ENCODE measurements around the gene TSPAN9. TPM values are rescaled to one million over a fixed set of nuclear protein-coding genes. Genes with fewer than 3 reads are reported as not detected.
A peak's percentile ranks its signal among the peaks of the same experiment; 100 is the strongest.

TSPAN9 gene
- total and polyA plus RNA-seq, 10 of the 15 experiments (the other 5 are each of a cell fraction or from before 2014, with no cell fraction given) = 0.03 to 1.0 (median 0.12) TPM; not detected in 5

DNA sequence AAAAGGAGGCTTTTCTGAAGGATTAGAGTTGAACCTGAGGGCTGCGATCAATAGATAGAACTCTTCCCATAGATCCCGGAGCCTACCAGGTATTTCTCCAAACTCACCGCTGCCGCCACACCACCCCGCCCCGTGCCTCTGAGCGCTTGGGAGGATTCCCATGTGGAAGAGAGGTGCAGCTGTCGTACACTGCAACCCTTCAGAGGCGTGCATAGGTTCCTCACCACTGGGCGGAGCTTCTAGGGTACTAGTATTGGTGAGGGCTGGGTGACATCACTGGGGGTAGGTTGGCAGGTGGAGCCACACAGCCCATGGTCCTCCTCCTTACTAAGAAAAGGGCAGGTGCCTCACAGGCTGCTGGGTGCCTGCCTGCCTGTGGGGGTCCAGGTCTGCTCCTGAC is 127.0 kb downstream of the TSPAN9 start (continued):
- TF ChIP-seq, protein P1, sequence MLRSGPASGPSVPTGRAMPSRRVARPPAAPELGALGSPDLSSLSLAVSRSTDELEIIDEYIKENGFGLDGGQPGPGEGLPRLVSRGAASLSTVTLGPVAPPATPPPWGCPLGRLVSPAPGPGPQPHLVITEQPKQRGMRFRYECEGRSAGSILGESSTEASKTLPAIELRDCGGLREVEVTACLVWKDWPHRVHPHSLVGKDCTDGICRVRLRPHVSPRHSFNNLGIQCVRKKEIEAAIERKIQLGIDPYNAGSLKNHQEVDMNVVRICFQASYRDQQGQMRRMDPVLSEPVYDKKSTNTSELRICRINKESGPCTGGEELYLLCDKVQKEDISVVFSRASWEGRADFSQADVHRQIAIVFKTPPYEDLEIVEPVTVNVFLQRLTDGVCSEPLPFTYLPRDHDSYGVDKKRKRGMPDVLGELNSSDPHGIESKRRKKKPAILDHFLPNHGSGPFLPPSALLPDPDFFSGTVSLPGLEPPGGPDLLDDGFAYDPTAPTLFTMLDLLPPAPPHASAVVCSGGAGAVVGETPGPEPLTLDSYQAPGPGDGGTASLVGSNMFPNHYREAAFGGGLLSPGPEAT (IDR thresholded peaks at IDR 0.05; ENCODE audit: low read depth) = no peak
- TF ChIP-seq DPF2 (IDR thresholded peaks at IDR 0.05) = no peak
- TF ChIP-seq CHD1 (IDR thresholded peaks at IDR 0.05; ENCODE audit: low read depth, low read length) = no peak
- TF ChIP-seq IKZF2 (IDR thresholded peaks at IDR 0.05) = no peak
- TF ChIP-seq MTA3 (IDR thresholded peaks at IDR 0.05; ENCODE audit: borderline replicate concordance, low read length) = no peak
- no peak for TF ChIP-seq ZNF622 (IDR thresholded peaks at IDR 0.05)

DNA sequence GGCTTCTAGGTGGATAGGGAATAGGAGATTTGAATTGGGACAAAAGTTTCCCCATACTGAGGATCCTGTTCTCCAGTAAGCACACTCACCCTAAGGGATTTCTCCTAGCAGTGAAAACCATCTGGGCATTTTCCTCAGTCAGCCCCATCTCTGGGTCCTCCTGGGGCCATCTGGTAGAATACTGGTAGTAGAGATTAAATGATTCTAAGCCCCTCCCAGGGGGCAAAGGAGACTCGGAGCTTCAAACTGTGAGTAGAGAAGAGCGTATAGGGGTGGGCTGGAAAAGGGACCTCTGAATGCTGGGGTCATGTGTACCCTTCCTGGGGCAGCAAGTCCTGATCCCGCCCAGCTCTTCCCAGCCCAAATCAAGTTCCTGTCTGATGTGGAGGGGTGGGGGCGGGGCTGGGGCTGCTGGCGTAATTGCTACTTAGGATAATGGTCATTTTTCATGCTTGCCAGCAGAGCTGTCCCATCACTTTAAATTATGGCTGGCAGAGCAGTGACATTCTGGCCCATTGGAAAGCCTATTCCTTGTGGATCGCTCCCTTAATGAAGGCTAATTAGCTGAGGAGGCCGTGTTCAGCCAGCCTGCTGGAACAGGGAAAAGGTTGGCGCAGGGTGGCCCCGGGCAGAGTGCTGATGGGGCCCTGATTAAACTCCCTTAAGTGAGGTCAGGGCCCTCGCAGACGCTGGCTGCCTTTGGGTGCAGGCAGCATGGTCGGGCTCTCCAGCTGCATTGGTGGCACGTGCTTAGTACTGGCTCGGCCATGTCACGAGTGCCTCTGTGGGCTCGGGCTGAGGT is 127.8 kb downstream of the TSPAN9 start:
- ChIA-PET POLR2A (no interaction called here), CTCF (interaction anchor here (0.7 to 1.4 kb wide), 2 partner anchors 69 to 132 kb away, joined by 4 read pairs; no protein-coding TSS in a partner anchor), SMC1A (ENCODE audit: uncharacterized antibody, unreplicated experiment) (no interaction called here), RAD21 (ENCODE audit: unreplicated experiment) (no interaction called here)
- TF ChIP-seq ZNF274 (IDR thresholded peaks at IDR 0.05; ENCODE audit: insufficient read depth, insufficient read length) (no peak), BHLHE40 (IDR thresholded peaks at IDR 0.05; ENCODE audit: borderline replicate concordance in 1 of 2, low read depth in 2 of 2, low read length in 1 of 2) (peak in 1 of 2 experiments; percentile 11; a peak in 1 of 4 replicates), TCF7 (IDR thresholded peaks at IDR 0.05; ENCODE audit: borderline replicate concordance) (no peak), CHD4 (IDR thresholded peaks at IDR 0.05) (no peak), SPI1 (IDR thresholded peaks at IDR 0.05; ENCODE audit: borderline replicate concordance, insufficient read depth, low read depth, low read length) (no peak), EP300 (IDR thresholded peaks at IDR 0.05; ENCODE audit: borderline replicate concordance in 1 of 2, control insufficient read depth in 1 of 2, low read depth in 2 of 2, low read length in 2 of 2) (no peak)
- Histone ChIP-seq H3K79me2 (ENCODE audit: control insufficient read depth, insufficient read depth, low read length) (no peaks in the 10 kb centered on the region), H2AFZ (ENCODE audit: control insufficient read depth, low read depth, low read length) (no peak overlapping the region), H3K27ac (ENCODE audit: control insufficient read depth, insufficient read depth) (no peak overlapping the region), H4K20me1 (ENCODE audit: control insufficient read depth, insufficient read depth) (no peaks in the 10 kb centered on the region), H3K9me3 (replicated peaks; ENCODE audit: control insufficient read depth, insufficient read depth, low read length) (no peaks in the 10 kb centered on the region), H3K9ac (ENCODE audit: control insufficient read depth, insufficient read depth, low read length) (no peak overlapping the region), H3K36me3 (ENCODE audit: control insufficient read depth in 2 of 2, insufficient read depth in 2 of 2, low read length in 1 of 2) (no peaks in the 10 kb centered on the region), H3K4me2 (ENCODE audit: control insufficient read depth, insufficient read depth) (no peak overlapping the region), H3K27me3 (replicated peaks in 1 of 2; ENCODE audit: control insufficient read depth in 2 of 2, insufficient read depth in 2 of 2, low read length in 1 of 2) (peaks cover 5 to 6% of the 10 kb centered on the region in 2 experiments), H3K4me1 (ENCODE audit: control insufficient read depth, insufficient read depth, low read length) (no peaks in the 10 kb centered on the region), H3K4me3 (no peak overlapping the region)
- ATAC-seq (no peak), FAIRE-seq (no peak), DNase-seq (ENCODE audit: low read depth, low spot score) (no peak)
- intact Hi-C loops (cut with micrococcal nuclease; ENCODE audit: unreplicated experiment) (no loop called here), in situ Hi-C loops (cut with MboI) (loop anchor here (5.0 kb wide), 1 partner anchor 68 kb away; no protein-coding TSS in a partner anchor)
- BruUV-seq (replicated peaks) = no TSS peak
- WGBS (ENCODE audit: insufficient coverage, insufficient replicate concordance, low lambda C conversion rate, missing lambda C conversion rate) = 25% methylated on average over 16 of the region's 16 CpGs
